ELR (cell line): ENCODE results near the gene SULT4A1.

Experiments used
- DNase-seq: peaks from one replicate; pipeline ENCODE4 v3.0.0-alpha.2; 2015; ENCODE audit warnings: low read depth

SULT4A1 gene

DNA sequence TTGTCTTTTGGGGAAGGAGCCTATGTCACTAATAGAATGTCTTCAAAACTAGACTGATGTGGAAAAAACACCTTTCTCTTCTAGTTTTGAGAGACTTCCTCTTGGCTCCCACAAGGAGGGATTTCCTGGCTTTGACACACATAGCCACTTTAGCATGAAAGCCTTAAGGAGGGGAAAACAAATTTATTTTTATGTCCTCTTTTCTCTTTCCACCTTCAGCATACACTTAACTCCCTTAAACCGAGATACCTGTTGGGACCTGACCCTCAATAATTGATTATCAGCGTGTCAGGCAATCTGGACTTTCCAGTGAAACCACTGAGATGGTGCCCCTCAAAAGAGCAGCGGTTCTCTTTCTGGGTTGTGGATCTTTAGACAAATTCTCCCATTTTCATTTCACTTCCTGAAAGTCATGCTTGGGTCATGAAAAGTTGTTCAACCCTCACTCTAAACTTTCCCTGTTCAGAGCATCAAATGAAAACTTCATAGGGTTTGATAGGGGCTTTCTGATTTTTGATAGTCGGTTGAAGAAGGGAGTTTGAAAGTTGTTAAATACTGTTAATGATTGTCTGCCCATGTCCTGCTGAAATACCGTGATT lies 59.3 kb downstream of the SULT4A1 start:
- DNase-seq = no peak

DNA sequence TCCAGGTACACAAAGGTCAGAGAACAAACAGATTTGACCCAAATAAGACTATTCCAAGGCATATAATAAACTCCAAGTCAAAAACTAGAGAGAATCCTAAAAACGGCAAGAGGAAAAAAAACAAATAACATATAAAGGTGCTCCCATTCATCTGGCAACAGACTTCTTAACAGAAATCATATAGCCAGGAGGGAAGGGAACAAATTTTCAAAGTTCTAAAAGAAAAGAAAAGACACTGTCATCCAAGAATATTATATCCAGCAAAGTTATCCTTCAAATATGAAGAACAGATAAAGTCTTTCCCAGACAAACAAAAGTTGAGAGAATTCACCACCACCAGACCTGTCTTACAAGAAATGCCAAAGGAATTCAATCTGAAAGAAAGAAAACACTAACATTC lies 61.3 kb downstream of the SULT4A1 start:
- DNase-seq = no peak

DNA sequence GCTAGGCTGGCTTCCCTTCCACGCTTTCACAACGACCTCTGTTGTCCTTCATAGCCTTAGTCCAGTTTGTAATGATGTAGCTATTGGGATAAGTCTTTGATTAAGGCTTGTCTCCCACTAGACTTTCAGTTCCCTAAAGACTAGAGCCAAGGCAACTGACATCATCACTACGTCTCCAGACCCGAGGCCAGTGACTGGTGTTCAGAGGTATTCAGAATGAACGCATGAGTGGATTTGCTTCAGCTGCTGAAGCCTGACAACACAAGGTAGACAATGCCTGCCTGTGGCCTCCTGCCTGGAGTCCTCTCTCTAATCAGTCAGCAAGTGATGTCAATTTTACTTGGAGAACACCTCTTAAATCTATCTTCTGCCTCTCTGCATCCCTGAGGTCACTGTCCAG lies 63.8 kb downstream of the SULT4A1 start:
- no peak for DNase-seq

DNA sequence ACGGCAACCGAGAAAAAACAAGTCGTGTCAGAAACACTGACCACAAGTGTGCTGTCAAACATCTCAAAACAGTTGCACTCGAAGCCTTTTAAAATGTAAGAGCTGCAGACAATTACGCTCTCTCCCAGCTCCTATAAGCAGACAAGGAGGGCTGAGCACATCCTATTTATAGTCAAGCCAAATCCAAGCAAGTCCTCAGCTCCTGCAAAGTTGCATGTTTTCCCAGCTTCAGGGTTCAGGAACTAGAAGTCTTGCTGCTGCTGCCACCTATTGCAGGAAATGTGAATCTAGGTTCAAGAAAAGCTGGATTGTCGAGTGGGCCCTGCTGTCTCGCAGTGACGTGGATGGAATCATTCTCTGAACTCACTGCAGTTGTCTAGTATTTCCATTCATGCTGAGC lies 65.7 kb downstream of the SULT4A1 start:
- peak; percentile 29 for DNase-seq

DNA sequence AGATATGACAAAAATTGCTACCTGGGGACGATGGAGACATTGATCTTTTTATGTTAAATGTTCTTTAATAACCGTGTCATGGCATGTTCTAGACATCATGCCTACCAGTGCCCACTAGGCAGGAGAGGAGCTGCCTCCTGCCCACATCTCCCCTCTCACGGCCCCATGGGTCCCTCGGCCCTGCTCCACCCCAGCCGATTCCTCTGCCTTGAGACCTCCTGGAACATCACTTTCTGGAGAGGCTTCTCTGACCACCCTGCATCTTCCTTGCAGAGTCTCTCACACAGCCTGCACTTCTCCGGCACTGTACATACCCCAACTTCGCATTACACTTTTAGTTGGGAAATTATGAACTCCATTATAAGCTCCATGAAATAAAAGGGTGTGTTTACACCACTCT lies 67.0 kb downstream of the SULT4A1 start:
- DNase-seq = no peak

DNA sequence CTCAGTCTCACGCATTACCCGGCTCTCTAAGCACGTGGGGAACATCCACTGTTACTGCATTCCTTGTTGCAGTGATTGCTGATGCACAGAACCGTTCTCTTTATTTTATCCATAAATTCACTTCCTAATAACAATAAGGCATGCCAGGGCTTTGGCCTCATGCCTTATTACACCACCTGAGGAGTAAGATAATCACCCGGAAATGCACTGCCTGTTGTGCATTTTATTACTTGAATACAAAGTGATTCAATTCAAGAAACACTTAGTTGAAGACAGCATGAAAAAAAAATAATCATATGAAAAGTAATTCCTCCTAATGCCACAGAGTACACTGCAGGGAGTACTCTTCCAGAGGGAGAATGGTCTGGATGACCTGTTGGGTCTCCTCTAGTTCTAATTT lies 69.4 kb downstream of the SULT4A1 start:
- no peak for DNase-seq

DNA sequence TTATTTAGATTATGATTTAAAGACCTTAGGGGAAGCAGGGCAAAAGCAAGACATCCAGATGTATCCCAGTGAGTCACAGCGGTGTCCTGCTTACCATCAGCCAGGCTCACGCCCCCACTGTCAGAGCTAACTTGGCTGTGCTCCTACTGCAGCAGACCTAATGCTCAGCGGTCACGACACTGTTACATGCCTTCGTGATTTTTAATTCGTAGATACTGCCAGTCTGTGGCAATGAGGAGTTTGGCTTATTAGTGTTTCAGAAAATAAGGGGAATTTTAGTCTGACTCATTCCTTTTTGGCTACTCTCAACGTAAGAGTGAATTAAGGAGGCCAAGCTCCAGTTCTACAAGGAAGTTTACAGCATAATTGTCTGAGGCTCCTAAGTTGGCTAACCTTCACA lies 72.9 kb downstream of the SULT4A1 start:
- DNase-seq = peak; percentile 59

DNA sequence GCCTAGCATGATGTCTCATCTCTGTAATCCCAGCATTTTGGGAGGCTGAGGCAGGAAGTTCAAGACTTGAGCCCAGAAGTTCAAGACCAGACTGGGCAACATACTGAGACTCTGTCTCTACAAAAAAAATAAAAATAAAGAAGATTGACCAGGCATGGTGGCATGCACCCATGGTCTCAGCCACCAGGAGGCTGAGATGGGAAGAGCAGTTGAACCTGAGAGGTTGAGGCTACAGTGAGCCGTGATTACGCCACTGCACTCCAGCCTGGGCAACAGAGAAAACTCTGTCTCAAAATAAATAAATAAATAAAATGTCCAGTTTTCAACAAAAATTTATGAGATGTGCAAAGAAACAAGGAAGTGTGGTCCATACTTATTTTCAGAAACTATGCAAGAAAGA lies 78.5 kb downstream of the SULT4A1 start:
- peak; percentile 10 for DNase-seq

DNA sequence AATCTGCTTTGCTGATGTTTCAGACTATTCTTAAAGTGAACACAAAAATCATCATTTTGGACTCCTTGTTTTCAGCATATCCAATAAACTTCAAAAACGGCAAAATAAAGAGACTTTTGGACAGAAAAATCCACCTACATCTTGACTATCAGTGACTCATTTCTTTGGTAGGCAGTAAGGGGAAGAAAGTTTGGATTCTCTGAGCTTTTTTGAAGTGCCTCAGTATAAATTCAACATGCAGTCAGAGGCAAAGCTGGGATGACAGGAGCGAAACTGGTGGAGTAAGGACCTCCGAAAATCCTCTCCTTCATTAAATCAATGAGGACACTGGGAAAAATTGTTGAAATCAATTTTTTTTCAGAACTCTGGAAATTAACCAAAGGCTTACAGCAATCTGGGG lies 79.9 kb downstream of the SULT4A1 start:
- DNase-seq = no peak

DNA sequence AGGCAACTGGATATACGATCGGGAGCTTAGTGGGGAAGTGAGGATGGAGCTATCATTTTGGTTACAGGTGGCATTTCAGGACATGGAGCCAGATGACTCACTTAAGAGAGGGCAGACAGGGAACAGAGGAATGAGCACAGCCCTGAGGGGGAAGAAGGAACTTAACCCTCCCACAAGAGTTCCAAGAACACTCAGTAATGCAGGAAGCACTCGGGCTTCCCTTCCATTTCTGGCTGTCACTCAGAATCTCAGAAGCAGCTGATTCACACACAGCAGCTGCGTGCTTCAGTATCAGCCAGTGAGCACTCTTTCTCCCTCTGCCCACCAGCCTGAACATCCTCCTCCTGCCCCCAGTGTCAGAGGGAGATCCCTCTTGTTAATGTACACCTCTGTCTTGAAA lies 85.0 kb downstream of the SULT4A1 start:
- DNase-seq = peak; percentile 37

DNA sequence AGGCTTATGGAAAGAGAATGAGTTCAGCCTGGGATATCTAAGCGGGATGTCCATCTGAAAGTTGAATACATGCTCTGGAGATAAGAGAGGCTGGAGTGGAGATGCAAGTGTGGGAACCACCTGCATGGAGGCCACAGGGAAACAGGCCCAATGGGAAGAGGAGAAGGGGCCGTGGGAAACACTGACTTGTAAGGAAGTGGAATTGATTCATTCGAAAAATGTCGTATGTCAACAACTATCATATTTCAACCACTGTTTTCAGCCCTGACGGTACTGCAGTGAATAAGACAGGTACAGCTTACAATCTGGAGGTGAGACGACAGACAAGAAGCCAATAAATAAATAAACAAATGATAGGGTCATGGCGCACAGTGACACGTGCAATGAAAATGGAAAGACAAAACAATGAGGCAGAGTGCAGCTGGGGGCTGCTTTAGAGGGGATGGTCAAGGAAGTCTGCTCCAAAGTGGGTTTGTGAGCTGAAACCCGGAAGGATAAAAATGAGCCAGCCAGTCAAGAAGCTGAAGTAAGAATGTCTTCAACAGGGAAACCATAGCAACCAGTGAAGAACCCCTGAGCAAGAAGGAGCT lies 86.1 kb downstream of the SULT4A1 start:
- DNase-seq = no peak
